MM.1S (cell line): ENCODE data around the gene SLC37A3.

ENCODE experiments used
- DNase-seq: peaks from one replicate; pipeline ENCODE4 v3.0.0-alpha.2; 2015
- H2AFZ ChIP-seq: fragments of 300-600 bp; sonication (generic); 2 replicates; pipeline ENCODE4 v1.6.0; 2016; ENCODE audit warnings: antibody characterized with exemption, low read length
- H3F3A ChIP-seq: fragments of 300-600 bp; sonication (generic); 2 replicates; pipeline ENCODE4 v1.6.1; 2016; ENCODE audit warnings: mild to moderate bottlenecking, antibody characterized with exemption, low read length, moderate library complexity, mixed read lengths; ENCODE audit not compliant: insufficient read depth
- H3K27ac ChIP-seq: fragments of 300-600 bp; sonication (generic); 2 replicates; pipeline ENCODE4 v1.5.1; 2016; ENCODE audit warnings: mild to moderate bottlenecking, low read length
- H3K27me3 ChIP-seq: fragments of 300-600 bp; sonication (generic); replicated peaks from 2 replicates; pipeline ENCODE4 v1.6.0; 2016; ENCODE audit warnings: low read length; ENCODE audit not compliant: insufficient read depth
- H3K36me3 ChIP-seq: fragments of 300-600 bp; sonication (generic); replicated peaks from 2 replicates; pipeline ENCODE4 v1.6.1; 2016; ENCODE audit warnings: mild to moderate bottlenecking, low read length, mixed read lengths; ENCODE audit not compliant: insufficient read depth
- H3K4me1 ChIP-seq: fragments of 300-600 bp; sonication (generic); 2 replicates; pipeline ENCODE4 v1.6.1; 2016; ENCODE audit warnings: low read length, mixed read lengths
- H3K4me2 ChIP-seq: fragments of 300-600 bp; sonication (generic); 2 replicates; pipeline ENCODE4 v1.6.0; 2016; ENCODE audit warnings: low read depth, low read length
- H3K4me3 ChIP-seq: fragments of 300-600 bp; sonication (generic); 2 replicates; pipeline ENCODE4 v1.5.1; 2016; ENCODE audit warnings: low read length, mixed read lengths
- H3K79me2 ChIP-seq: fragments of 300-600 bp; sonication (generic); 2 replicates; pipeline ENCODE4 v1.6.1; 2016; ENCODE audit warnings: mixed run types, low read length, mixed read lengths
- H3K9ac ChIP-seq: fragments of 300-600 bp; sonication (generic); 2 replicates; pipeline ENCODE4 v1.6.1; 2016; ENCODE audit warnings: low read length, mixed read lengths
- H3K9me2 ChIP-seq: fragments of 300-600 bp; sonication (generic); replicated peaks from 2 replicates; pipeline ENCODE4 v1.6.1; 2016; ENCODE audit warnings: mild to moderate bottlenecking, low read length, mixed read lengths; ENCODE audit not compliant: insufficient read depth
- H3K9me3 ChIP-seq: fragments of 300-600 bp; sonication (generic); replicated peaks from 2 replicates; pipeline ENCODE4 v1.6.1; 2016; ENCODE audit warnings: mild to moderate bottlenecking, low read length, mixed read lengths; ENCODE audit not compliant: insufficient read depth
- H4K20me1 ChIP-seq: fragments of 300-600 bp; sonication (generic); 2 replicates; pipeline ENCODE4 v1.6.1; 2016; ENCODE audit warnings: mild to moderate bottlenecking, low read length, moderate library complexity, mixed read lengths; ENCODE audit not compliant: insufficient read depth
- EZH2 ChIP-seq: fragments of 300-600 bp; sonication (generic); optimal IDR thresholded peaks from 2 replicates; pipeline ENCODE3; 2017; ENCODE audit warnings: low read depth, mild to moderate bottlenecking, antibody characterized with exemption, low read length, mixed read lengths
- EZH2phosphoT487 ChIP-seq: fragments of 300-600 bp; sonication (generic); IDR thresholded peaks from 2 replicates; pipeline ENCODE4 v1.6.1; 2018; ENCODE audit warnings: antibody characterized with exemption, low read length
- TF ChIP-seq, protein P1 (sequence below): fragments of 300-600 bp; sonication (generic); IDR thresholded peaks from 2 replicates; pipeline ENCODE4 v1.5.1; 2016; ENCODE audit warnings: antibody characterized with exemption, low read length, mixed read lengths

SLC37A3 gene

DNA sequence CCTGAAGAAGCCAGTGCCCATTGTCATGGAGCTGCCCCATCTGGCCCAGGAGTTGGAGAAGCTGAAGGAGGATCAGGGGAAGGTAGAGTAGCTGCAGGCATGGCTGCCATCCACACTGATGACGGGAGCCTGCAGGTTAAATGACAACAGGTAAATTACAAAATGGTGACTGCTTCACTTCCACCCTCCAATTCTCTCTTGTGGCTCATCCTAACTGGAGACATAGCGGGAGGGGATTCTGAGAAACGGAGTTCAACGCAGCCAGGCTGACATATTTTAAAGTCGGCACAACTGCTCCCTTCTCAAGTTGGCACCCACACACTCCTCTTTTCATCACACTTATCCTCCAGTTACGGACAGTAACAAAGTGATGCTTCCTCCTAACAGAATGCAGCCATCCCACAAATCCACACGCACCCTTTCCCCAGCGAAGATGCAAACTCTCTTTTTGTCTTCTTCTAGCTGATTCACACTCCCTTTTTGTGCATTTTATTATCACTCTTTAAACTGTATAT is 103.0 kb downstream of the SLC37A3 start:
- no peak for DNase-seq
- no peaks in the 10 kb centered on the region for H3K36me3 ChIP-seq
- H3K79me2 ChIP-seq: no peaks in the 10 kb centered on the region
- TF ChIP-seq EZH2 (no peak), EZH2phosphoT487 (no peak)
- TF ChIP-seq, protein P1, sequence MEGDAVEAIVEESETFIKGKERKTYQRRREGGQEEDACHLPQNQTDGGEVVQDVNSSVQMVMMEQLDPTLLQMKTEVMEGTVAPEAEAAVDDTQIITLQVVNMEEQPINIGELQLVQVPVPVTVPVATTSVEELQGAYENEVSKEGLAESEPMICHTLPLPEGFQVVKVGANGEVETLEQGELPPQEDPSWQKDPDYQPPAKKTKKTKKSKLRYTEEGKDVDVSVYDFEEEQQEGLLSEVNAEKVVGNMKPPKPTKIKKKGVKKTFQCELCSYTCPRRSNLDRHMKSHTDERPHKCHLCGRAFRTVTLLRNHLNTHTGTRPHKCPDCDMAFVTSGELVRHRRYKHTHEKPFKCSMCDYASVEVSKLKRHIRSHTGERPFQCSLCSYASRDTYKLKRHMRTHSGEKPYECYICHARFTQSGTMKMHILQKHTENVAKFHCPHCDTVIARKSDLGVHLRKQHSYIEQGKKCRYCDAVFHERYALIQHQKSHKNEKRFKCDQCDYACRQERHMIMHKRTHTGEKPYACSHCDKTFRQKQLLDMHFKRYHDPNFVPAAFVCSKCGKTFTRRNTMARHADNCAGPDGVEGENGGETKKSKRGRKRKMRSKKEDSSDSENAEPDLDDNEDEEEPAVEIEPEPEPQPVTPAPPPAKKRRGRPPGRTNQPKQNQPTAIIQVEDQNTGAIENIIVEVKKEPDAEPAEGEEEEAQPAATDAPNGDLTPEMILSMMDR: no peak
- H3K27ac ChIP-seq: no peak overlapping the region
- no peaks in the 10 kb centered on the region for H3F3A ChIP-seq
- no peaks in the 10 kb centered on the region for H3K9me2 ChIP-seq
- no peaks in the 10 kb centered on the region for H3K27me3 ChIP-seq
- H4K20me1 ChIP-seq: no peaks in the 10 kb centered on the region
- H3K4me2 ChIP-seq: no peak overlapping the region
- no peak overlapping the region for H3K4me3 ChIP-seq
- H3K9ac ChIP-seq: no peak overlapping the region
- no peak overlapping the region for H2AFZ ChIP-seq
- H3K4me1 ChIP-seq: no peaks in the 10 kb centered on the region
- H3K9me3 ChIP-seq: no peaks in the 10 kb centered on the region

- TF ChIP-seq, protein P1: no peak
- TF ChIP-seq EZH2 (no peak), EZH2phosphoT487 (no peak)
- no peak for DNase-seq
- Histone ChIP-seq H2AFZ (no peak overlapping the region), H3K27me3 (no peaks in the 10 kb centered on the region), H3K27ac (no peak overlapping the region), H3K79me2 (no peaks in the 10 kb centered on the region), H3K9ac (no peak overlapping the region), H3K9me2 (no peaks in the 10 kb centered on the region), H3K36me3 (no peaks in the 10 kb centered on the region), H3K4me1 (no peaks in the 10 kb centered on the region), H3K9me3 (no peaks in the 10 kb centered on the region), H4K20me1 (no peaks in the 10 kb centered on the region), H3F3A (no peaks in the 10 kb centered on the region), H3K4me3 (no peak overlapping the region), H3K4me2 (no peak overlapping the region)
Measured at GRCh38 chr7:140294454-140294853, 103.9 kb downstream of the SLC37A3 start.

GRCh38 chr7:140292438-140292837 is 105.9 kb downstream of the SLC37A3 start:
- H3K27me3 ChIP-seq: no peaks in the 10 kb centered on the region
- no peak overlapping the region for H2AFZ ChIP-seq
- no peaks in the 10 kb centered on the region for H3F3A ChIP-seq
- no peaks in the 10 kb centered on the region for H4K20me1 ChIP-seq
- no peaks in the 10 kb centered on the region for H3K9me2 ChIP-seq
- H3K79me2 ChIP-seq: no peaks in the 10 kb centered on the region
- H3K4me2 ChIP-seq: no peak overlapping the region
- H3K9ac ChIP-seq: no peak overlapping the region
- no peaks in the 10 kb centered on the region for H3K4me1 ChIP-seq
- TF ChIP-seq EZH2phosphoT487: no peak
- no peak for TF ChIP-seq EZH2
- TF ChIP-seq, protein P1: no peak
- no peak for DNase-seq
- no peaks in the 10 kb centered on the region for H3K9me3 ChIP-seq
- H3K4me3 ChIP-seq: no peak overlapping the region
- H3K27ac ChIP-seq: no peak overlapping the region
- H3K36me3 ChIP-seq: no peaks in the 10 kb centered on the region
